HL-60 (cell line): ENCODE measurements around the gene WFIKKN2.

Experiments used
- DNase-seq, 2 experiments: peaks; one replicate each; pipeline ENCODE4 v3.0.0-alpha.2; 2010 to 2020; ENCODE audit warnings: low read depth in 1 of 2, low spot score in 1 of 2
- H3K27ac ChIP-seq: fragments of 250-450 bp; sonication (Bioruptor Pico); replicated peaks from 2 replicates; pipeline ENCODE4 v1.5.1; 2020; ENCODE audit warnings: mild to moderate bottlenecking, moderate library complexity
- H3K27me3 ChIP-seq: fragments of 250-450 bp; sonication (Bioruptor Pico); 2 replicates; pipeline ENCODE4 v1.5.1; 2021; ENCODE audit warnings: mild to moderate bottlenecking, moderate library complexity; ENCODE audit not compliant: insufficient read depth, poor library complexity, severe bottlenecking
- H3K4me3 ChIP-seq: replicated peaks from 2 replicates; pipeline ENCODE4 v1.5.1; 2011; ENCODE audit warnings: mild to moderate bottlenecking, control low read depth, low read length; ENCODE audit not compliant: insufficient read depth
- CTCF ChIP-seq: IDR thresholded peaks from one replicate; pipeline ENCODE4 v1.5.1; 2011; ENCODE audit warnings: low read length, control low read depth, inconsistent platforms; ENCODE audit not compliant: insufficient read depth
- GABPA ChIP-seq: IDR thresholded peaks from 2 replicates; pipeline ENCODE4 v1.6.1; 2012; ENCODE audit warnings: low read depth
- POLR2AphosphoS5 ChIP-seq: IDR thresholded peaks from 2 replicates; pipeline ENCODE4 v1.6.1; 2012; ENCODE audit warnings: low read depth
- REST ChIP-seq: IDR thresholded peaks from 2 replicates; pipeline ENCODE4 v1.6.1; 2012; ENCODE audit warnings: low read depth; ENCODE audit not compliant: insufficient replicate concordance
- SPI1 ChIP-seq: IDR thresholded peaks from 2 replicates; pipeline ENCODE4 v1.6.1; 2012; ENCODE audit warnings: low read depth, mild to moderate bottlenecking, borderline replicate concordance

WFIKKN2 gene

GRCh38 chr17:50825188-50825587 lies 10.2 kb upstream of the WFIKKN2 start:
- Histone ChIP-seq H3K4me3 (no peak overlapping the region), H3K27ac (no peak overlapping the region), H3K27me3 (no peaks in the 10 kb centered on the region)
- no peak for DNase-seq
- TF ChIP-seq SPI1 (no peak), GABPA (no peak)

GRCh38 chr17:50828508-50829170 lies 6.7 kb upstream of the WFIKKN2 start:
- Histone ChIP-seq H3K4me3 (no peak overlapping the region), H3K27me3 (no peaks in the 10 kb centered on the region), H3K27ac (no peak overlapping the region)
- no peak for DNase-seq
- TF ChIP-seq REST (no peak), CTCF (no peak), SPI1 (no peak), POLR2AphosphoS5 (no peak), GABPA (no peak)

- Histone ChIP-seq H3K27me3 (no peaks in the 10 kb centered on the region), H3K4me3 (no peak overlapping the region), H3K27ac (no peak overlapping the region)
- no peak for TF ChIP-seq GABPA
- no peak for TF ChIP-seq POLR2AphosphoS5
- no peak for TF ChIP-seq SPI1
- TF ChIP-seq CTCF: no peak
- TF ChIP-seq REST: no peak
- DNase-seq: no peak
Observed at GRCh38 chr17:50829332-50829731, 6.1 kb upstream of the WFIKKN2 start.

- TF ChIP-seq POLR2AphosphoS5 (no peak), SPI1 (no peak), GABPA (no peak), REST (no peak), CTCF (no peak)
- no peaks in the 10 kb centered on the region for H3K27me3 ChIP-seq
- no peak overlapping the region for H3K27ac ChIP-seq
- no peak overlapping the region for H3K4me3 ChIP-seq
- no peak for DNase-seq
Observed at GRCh38 chr17:50830352-50830751, 5.0 kb upstream of the WFIKKN2 start.
